Duodenal mucosa (tissue), 2 donors: Measurements from ENCODE around the gene CABS1.

Experiments used
- H3K27ac ChIP-seq: one replicate; pipeline ENCODE4 v1.7.0; 2013; ENCODE audit warnings: low read depth, low read length
- H3K27me3 ChIP-seq, 2 donors: one replicate each; pipeline ENCODE4 v1.7.0; 2013; ENCODE audit warnings: low read length in 2 of 2, control low read depth in 1 of 2; ENCODE audit not compliant: insufficient read depth in 2 of 2, control insufficient read depth in 1 of 2
- H3K36me3 ChIP-seq, 2 donors: one replicate each; pipeline ENCODE4 v1.7.0; 2013; ENCODE audit warnings: low read length in 2 of 2, control low read depth in 1 of 2; ENCODE audit not compliant: insufficient read depth in 2 of 2, control insufficient read depth in 1 of 2
- H3K4me1 ChIP-seq, 2 donors: one replicate each; pipeline ENCODE4 v1.7.0; 2013; ENCODE audit warnings: low read length in 2 of 2, control low read depth in 1 of 2; ENCODE audit not compliant: insufficient read depth in 2 of 2, control insufficient read depth in 1 of 2
- H3K4me3 ChIP-seq, 2 donors: one replicate each; pipeline ENCODE4 v1.7.0; 2013; ENCODE audit warnings: low read length in 2 of 2, low read depth in 1 of 2
- H3K9ac ChIP-seq, 2 donors: one replicate each; pipeline ENCODE4 v1.7.0; 2013; ENCODE audit warnings: low read length in 2 of 2, low read depth in 1 of 2
- H3K9me3 ChIP-seq, 2 donors: one replicate each; pipeline ENCODE4 v1.7.0; 2013; ENCODE audit warnings: low read length in 2 of 2, control low read depth in 1 of 2; ENCODE audit not compliant: control insufficient read depth in 1 of 2

Gene CABS1

GRCh38 chr4:70315928-70316327 lies 18.9 kb upstream of the CABS1 start:
- H3K27me3 ChIP-seq = no peaks in the 10 kb centered on the region
- H3K4me3 ChIP-seq = no peak overlapping the region
- no peaks in the 10 kb centered on the region for H3K4me1 ChIP-seq
- H3K36me3 ChIP-seq = no peaks in the 10 kb centered on the region
- no peaks in the 10 kb centered on the region for H3K9me3 ChIP-seq
- H3K9ac ChIP-seq = no peak overlapping the region
- H3K27ac ChIP-seq = no peak overlapping the region

GRCh38 chr4:70326052-70326451 lies 8.7 kb upstream of the CABS1 start:
- Histone ChIP-seq H3K36me3 (no peaks in the 10 kb centered on the region), H3K4me1 (no peaks in the 10 kb centered on the region), H3K4me3 (no peak overlapping the region), H3K27me3 (no peaks in the 10 kb centered on the region), H3K9me3 (no peaks in the 10 kb centered on the region), H3K27ac (no peak overlapping the region), H3K9ac (no peak overlapping the region)

GRCh38 chr4:70336043-70336442 lies 1.3 kb downstream of the CABS1 start:
- Histone ChIP-seq H3K9me3 (no peaks in the 10 kb centered on the region), H3K27me3 (no peaks in the 10 kb centered on the region), H3K4me1 (no peaks in the 10 kb centered on the region), H3K9ac (no peak overlapping the region), H3K36me3 (no peaks in the 10 kb centered on the region), H3K27ac (no peak overlapping the region), H3K4me3 (no peak overlapping the region)

DNA sequence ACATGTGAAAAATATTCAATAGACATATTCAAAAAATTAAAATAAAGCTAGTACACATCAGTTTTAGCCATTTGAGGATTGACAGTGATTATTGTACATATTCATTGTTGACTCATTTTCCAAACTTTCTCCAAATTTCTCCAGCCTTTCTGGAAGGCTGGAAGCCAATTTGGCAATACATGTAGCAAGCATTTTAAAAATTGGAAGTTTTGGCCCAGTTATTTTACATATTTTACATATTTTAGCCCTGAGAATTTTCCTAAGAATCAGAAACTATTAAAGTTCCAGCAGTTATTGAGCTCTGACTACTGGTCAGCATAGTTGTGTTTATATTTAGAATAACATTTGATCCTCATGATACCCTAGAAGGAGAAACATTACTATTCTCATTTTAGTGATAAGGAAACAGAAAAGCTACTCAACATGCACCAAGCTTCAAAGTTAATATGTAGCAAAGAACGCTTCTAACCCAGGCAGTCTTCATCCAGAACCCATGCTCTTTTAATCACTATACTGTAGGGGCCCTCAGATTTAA lies 3.2 kb downstream of the CABS1 start:
- Histone ChIP-seq H3K4me3 (no peak overlapping the region), H3K27me3 (no peaks in the 10 kb centered on the region), H3K9me3 (no peaks in the 10 kb centered on the region), H3K27ac (no peak overlapping the region), H3K36me3 (no peaks in the 10 kb centered on the region), H3K9ac (no peak overlapping the region), H3K4me1 (no peaks in the 10 kb centered on the region)

- Histone ChIP-seq H3K27me3 (no peaks in the 10 kb centered on the region), H3K27ac (no peak overlapping the region), H3K36me3 (no peaks in the 10 kb centered on the region), H3K9me3 (no peaks in the 10 kb centered on the region), H3K4me1 (no peaks in the 10 kb centered on the region), H3K9ac (no peak overlapping the region), H3K4me3 (no peak overlapping the region)
These were observed 21.4 kb downstream of the CABS1 start for GRCh38 chr4:70356185-70356584.

DNA sequence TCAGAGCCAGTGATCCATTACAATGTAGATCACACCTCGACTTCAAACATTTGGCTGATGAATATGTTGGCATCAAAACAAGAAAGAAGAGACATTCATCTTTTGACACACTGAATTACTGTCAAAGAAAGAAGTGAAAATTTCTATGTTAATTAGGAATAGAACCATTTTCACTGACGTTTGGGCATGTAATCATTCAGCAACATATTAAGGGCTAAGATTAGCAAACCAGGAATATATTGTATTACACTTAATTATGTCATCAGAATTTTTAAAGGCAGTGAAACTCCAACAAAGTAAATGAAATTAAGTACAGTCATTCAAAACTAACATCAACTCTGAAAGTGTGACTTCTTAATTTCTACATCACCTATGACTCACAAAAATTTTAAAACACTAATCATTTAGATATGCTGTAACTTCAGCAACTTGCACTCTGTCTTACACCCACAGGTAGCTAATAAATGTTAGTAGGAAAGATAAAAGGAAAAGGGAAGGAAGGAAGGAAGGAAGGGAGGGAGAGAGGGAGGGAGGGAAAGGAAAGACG lies 24.4 kb downstream of the CABS1 start:
- Histone ChIP-seq H3K27me3 (no peaks in the 10 kb centered on the region), H3K9ac (no peak overlapping the region), H3K27ac (no peak overlapping the region), H3K4me1 (no peaks in the 10 kb centered on the region), H3K36me3 (no peaks in the 10 kb centered on the region), H3K4me3 (no peak overlapping the region), H3K9me3 (no peaks in the 10 kb centered on the region)

DNA sequence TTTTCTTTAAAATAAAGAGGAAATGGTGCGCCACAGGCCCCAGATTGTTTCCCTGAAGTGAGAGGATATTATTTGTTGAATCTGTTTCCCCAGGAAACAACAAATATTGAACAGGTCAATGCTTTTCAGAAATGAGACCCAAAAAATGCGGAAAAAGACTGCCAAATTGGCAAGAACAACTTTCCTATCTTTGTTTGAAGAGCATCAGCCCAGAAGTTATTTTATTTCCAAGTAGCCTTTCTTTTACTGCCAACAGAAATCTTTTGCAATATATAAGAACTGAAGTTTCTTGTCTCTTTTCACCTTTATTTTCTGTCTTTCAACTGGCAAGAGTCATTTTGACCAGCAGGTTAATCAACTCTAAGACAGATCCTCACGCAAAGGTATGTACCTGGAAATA lies 25.7 kb downstream of the CABS1 start, which contains the start of gene SMR3A:
SMR3A (plus strand) TSS at position 301 of the 400 bp plus-strand sequence. CDS start 1,356 bp downstream, outside the sequence.
- Histone ChIP-seq H3K27me3 (no peaks in the 10 kb centered on the region), H3K9me3 (no peaks in the 10 kb centered on the region), H3K27ac (no peak within 1 kb of the TSS), H3K4me1 (no peaks in the 10 kb centered on the region), H3K36me3 (no peaks in the 10 kb centered on the region), H3K9ac (no peak within 1 kb of the TSS), H3K4me3 (no peak within 1 kb of the TSS)

GRCh38 chr4:70364002-70364401 lies 29.2 kb downstream of the CABS1 start:
- H3K4me3 ChIP-seq = no peak overlapping the region

DNA sequence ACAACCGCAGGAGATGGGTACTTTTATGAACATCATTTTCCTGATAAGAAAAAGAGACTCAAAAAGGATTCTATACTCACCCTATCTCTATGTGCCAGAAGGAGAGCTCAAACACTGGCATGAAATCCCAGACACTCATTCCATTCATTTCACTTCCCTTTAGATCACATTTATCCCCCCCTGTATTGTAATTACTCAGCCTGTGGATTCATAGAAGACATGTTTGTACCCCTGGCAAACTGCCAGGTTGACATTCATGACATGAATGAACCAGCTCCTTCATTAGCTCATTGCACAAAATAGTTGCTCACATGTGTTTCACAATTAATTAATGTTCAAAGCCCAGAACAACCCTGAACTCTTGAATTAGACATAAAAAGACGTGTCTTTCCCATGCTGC lies 30.7 kb downstream of the CABS1 start:
- H3K9ac ChIP-seq = no peak overlapping the region
- no peaks in the 10 kb centered on the region for H3K36me3 ChIP-seq

More at GRCh38 chr4:70364002-70364401, 29.2 kb downstream of the CABS1 start:
- no peaks in the 10 kb centered on the region for H3K4me1 ChIP-seq
- H3K27ac ChIP-seq = no peak overlapping the region
- no peaks in the 10 kb centered on the region for H3K9me3 ChIP-seq
- no peaks in the 10 kb centered on the region for H3K27me3 ChIP-seq
- H3K36me3 ChIP-seq = no peaks in the 10 kb centered on the region
- H3K9ac ChIP-seq = no peak overlapping the region

GRCh38 chr4:70367813-70368212 lies 33.0 kb downstream of the CABS1 start:
- H3K9ac ChIP-seq = no peak overlapping the region
- no peaks in the 10 kb centered on the region for H3K9me3 ChIP-seq

More for the DNA sequence above, 30.7 kb downstream of the CABS1 start:
- Histone ChIP-seq H3K9me3 (no peaks in the 10 kb centered on the region), H3K4me1 (no peaks in the 10 kb centered on the region), H3K27me3 (no peaks in the 10 kb centered on the region), H3K4me3 (no peak overlapping the region), H3K27ac (no peak overlapping the region)

More at GRCh38 chr4:70367813-70368212, 33.0 kb downstream of the CABS1 start:
- no peaks in the 10 kb centered on the region for H3K36me3 ChIP-seq
- H3K27ac ChIP-seq = no peak overlapping the region
- no peaks in the 10 kb centered on the region for H3K4me1 ChIP-seq
- no peaks in the 10 kb centered on the region for H3K27me3 ChIP-seq
- no peak overlapping the region for H3K4me3 ChIP-seq
